GM21529 (cell line): ENCODE data around the gene SMOC2.

Experiments used
- ATAC-seq: cut with Tn5 transposase; IDR thresholded peaks from one replicate; pipeline ENCODE4 v1.9.1; 2021; ENCODE audit not compliant: unreplicated experiment

SMOC2 gene

GRCh38 chr6:168415098-168415992 lies 25.6 kb upstream of the SMOC2 start:
- ATAC-seq, result no peak

- no peak for ATAC-seq
Observed at GRCh38 chr6:168415993-168416530, 24.9 kb upstream of the SMOC2 start.

GRCh38 chr6:168416531-168416930 lies 24.5 kb upstream of the SMOC2 start:
- no peak for ATAC-seq

- ATAC-seq, result no peak
Observed at GRCh38 chr6:168417191-168417590, 23.8 kb upstream of the SMOC2 start.

- no peak for ATAC-seq
Observed at GRCh38 chr6:168417679-168418557, 23.1 kb upstream of the SMOC2 start.

GRCh38 chr6:168418711-168419121 lies 22.3 kb upstream of the SMOC2 start:
- ATAC-seq, result no peak

- no peak for ATAC-seq
Observed at GRCh38 chr6:168419569-168419968, 21.4 kb upstream of the SMOC2 start.

- ATAC-seq, result no peak
Observed at GRCh38 chr6:168420084-168420483, 20.9 kb upstream of the SMOC2 start.

GRCh38 chr6:168420706-168421105 lies 20.3 kb upstream of the SMOC2 start:
- no peak for ATAC-seq

- ATAC-seq, result no peak
Observed at GRCh38 chr6:168427184-168427583, 13.8 kb upstream of the SMOC2 start.

- ATAC-seq, result no peak
Observed at GRCh38 chr6:168428052-168428826, 12.7 kb upstream of the SMOC2 start.

- ATAC-seq, result no peak
Observed at GRCh38 chr6:168428863-168429262, 12.1 kb upstream of the SMOC2 start.

- ATAC-seq, result no peak
Observed at GRCh38 chr6:168432196-168432595, 8.8 kb upstream of the SMOC2 start.

GRCh38 chr6:168433898-168434297 lies 7.1 kb upstream of the SMOC2 start:
- ATAC-seq, result no peak

- ATAC-seq, result no peak
Observed at GRCh38 chr6:168434505-168434904, 6.5 kb upstream of the SMOC2 start.

GRCh38 chr6:168437751-168438150 lies 3.2 kb upstream of the SMOC2 start:
- no peak for ATAC-seq

- ATAC-seq, result no peak
Observed at GRCh38 chr6:168438783-168439520, 2.0 kb upstream of the SMOC2 start.

GRCh38 chr6:168439794-168440450 lies 1.1 kb upstream of the SMOC2 start:
- ATAC-seq, result no peak
